Panc1 (cell line): ENCODE data around the gene PTGDS. TPM values are rescaled to one million over a fixed set of nuclear protein-coding genes. Genes with fewer than 3 reads are reported as not detected.

Experiments
- ATAC-seq: fragments of 200-7000 bp; cut with Tn5 transposase; 2 replicates; pipeline ENCODE4 v1.9.1; 2020; ENCODE audit warnings: mild to moderate bottlenecking, moderate library complexity
- BruUV-seq: library from RNA; stranded (reverse); fragments of 400-500 nt; replicated peaks from 2 replicates; lab custom pipeline; 2021; lab: Mats Ljungman, UMichigan
- CTCF ChIA-PET: fragments of 300-600 bp; sonication (Branson Sonifier 250); formaldehyde crosslinking; loops from one replicate; lab custom pipeline; 2022; ENCODE audit warnings: antibody characterized with exemption; lab: Charles Lee
- POLR2A ChIA-PET: fragments of 300-600 bp; sonication (Branson Sonifier 250); formaldehyde crosslinking; loops from one replicate; lab custom pipeline; 2022; ENCODE audit warnings: antibody characterized with exemption; lab: Charles Lee
- DNase-seq: peaks from one replicate; pipeline ENCODE4 v3.0.0-alpha.2; 2010; ENCODE audit warnings: low read depth, low spot score
- H3K27ac ChIP-seq: 2 replicates; pipeline ENCODE4 v1.5.1; 2011; ENCODE audit warnings: mild to moderate bottlenecking, low read length, inconsistent platforms
- H3K27me3 ChIP-seq: fragments of 200-500 bp; sonication (Bioruptor generic); 2 replicates; pipeline ENCODE4 v1.6.0; 2014; ENCODE audit warnings: low read length, inconsistent platforms; ENCODE audit not compliant: control insufficient read depth, insufficient read depth
- H3K36me3 ChIP-seq: fragments of 200-500 bp; sonication (Bioruptor generic); 2 replicates; pipeline ENCODE4 v1.5.1; 2014; ENCODE audit warnings: inconsistent platforms, mild to moderate bottlenecking, low read length, moderate library complexity; ENCODE audit not compliant: control insufficient read depth, insufficient read depth
- H3K4me1 ChIP-seq: 2 replicates; pipeline ENCODE4 v1.5.1; 2011; ENCODE audit warnings: inconsistent platforms, mild to moderate bottlenecking, low read length, moderate library complexity; ENCODE audit not compliant: control insufficient read depth, insufficient read depth
- H3K4me3 ChIP-seq, 2 experiments: 2 replicates each; pipeline ENCODE4 v1.5.1; 2011 to 2012; ENCODE audit warnings: low read depth in 2 of 2, low read length in 2 of 2, mild to moderate bottlenecking in 2 of 2, inconsistent platforms in 1 of 2, moderate library complexity in 1 of 2
- H3K9me3 ChIP-seq: fragments of 200-500 bp; sonication (Bioruptor generic); 2 replicates; pipeline ENCODE4 v1.5.1; 2014; ENCODE audit warnings: low read depth, mild to moderate bottlenecking, inconsistent platforms, low read length, moderate library complexity; ENCODE audit not compliant: control insufficient read depth, insufficient read depth
- CTCF ChIP-seq: fragments of 450-650 bp; IDR thresholded peaks from 2 replicates; pipeline ENCODE4 v1.5.1; 2017; ENCODE audit warnings: mild to moderate bottlenecking
- POLR2AphosphoS5 ChIP-seq: IDR thresholded peaks from 2 replicates; pipeline ENCODE4 v1.6.1; 2012; ENCODE audit warnings: mild to moderate bottlenecking, low read depth, low read length, moderate library complexity
- SIN3A ChIP-seq: IDR thresholded peaks from 2 replicates; pipeline ENCODE4 v1.6.1; 2012; ENCODE audit warnings: low read depth, mild to moderate bottlenecking, low read length, moderate library complexity, borderline replicate concordance; ENCODE audit not compliant: insufficient read depth
- TCF7L2 ChIP-seq: IDR thresholded peaks from 2 replicates; pipeline ENCODE4 v1.6.1; 2011; ENCODE audit warnings: mild to moderate bottlenecking, low read depth, low read length, inconsistent platforms
- in situ Hi-C: cut with HindIII; loops from 2 replicates; pipeline ENCODE4 v1.10.0; 2016; ENCODE audit warnings: low sequenced_read_pairs, low pct_unique_long_range_greater_than_20kb
- intact Hi-C: fragments of 100-400 bp; cut with micrococcal nuclease; formaldehyde crosslinking; loops from one replicate; pipeline ENCODE4 v1.10.0; 2022; ENCODE audit not compliant: unreplicated experiment
- total RNA-seq: library from RNA; stranded (reverse); gene quantifications from one replicate; pipeline ENCODE4 v1.2.1, GENCODE V29; 2021; ENCODE audit not compliant: unreplicated experiment
- TF ChIP-seq, protein P1 (sequence below), 2 experiments: IDR thresholded peaks; 2 replicates each; pipeline ENCODE4 v1.6.1; 2011 to 2012; ENCODE audit warnings: low read depth in 2 of 2, control low read depth in 1 of 2, low read length in 1 of 2, mild to moderate bottlenecking in 1 of 2, moderate library complexity in 1 of 2; ENCODE audit not compliant: insufficient read depth in 1 of 2

Gene PTGDS
- total RNA-seq, 1 experiment from 2014 or later, result 13.7 TPM

- no peak for ATAC-seq
- no TSS peak for BruUV-seq
- TF ChIP-seq POLR2AphosphoS5 (no peak), CTCF (no peak), SIN3A (no peak), TCF7L2 (no peak)
- TF ChIP-seq, protein P1, sequence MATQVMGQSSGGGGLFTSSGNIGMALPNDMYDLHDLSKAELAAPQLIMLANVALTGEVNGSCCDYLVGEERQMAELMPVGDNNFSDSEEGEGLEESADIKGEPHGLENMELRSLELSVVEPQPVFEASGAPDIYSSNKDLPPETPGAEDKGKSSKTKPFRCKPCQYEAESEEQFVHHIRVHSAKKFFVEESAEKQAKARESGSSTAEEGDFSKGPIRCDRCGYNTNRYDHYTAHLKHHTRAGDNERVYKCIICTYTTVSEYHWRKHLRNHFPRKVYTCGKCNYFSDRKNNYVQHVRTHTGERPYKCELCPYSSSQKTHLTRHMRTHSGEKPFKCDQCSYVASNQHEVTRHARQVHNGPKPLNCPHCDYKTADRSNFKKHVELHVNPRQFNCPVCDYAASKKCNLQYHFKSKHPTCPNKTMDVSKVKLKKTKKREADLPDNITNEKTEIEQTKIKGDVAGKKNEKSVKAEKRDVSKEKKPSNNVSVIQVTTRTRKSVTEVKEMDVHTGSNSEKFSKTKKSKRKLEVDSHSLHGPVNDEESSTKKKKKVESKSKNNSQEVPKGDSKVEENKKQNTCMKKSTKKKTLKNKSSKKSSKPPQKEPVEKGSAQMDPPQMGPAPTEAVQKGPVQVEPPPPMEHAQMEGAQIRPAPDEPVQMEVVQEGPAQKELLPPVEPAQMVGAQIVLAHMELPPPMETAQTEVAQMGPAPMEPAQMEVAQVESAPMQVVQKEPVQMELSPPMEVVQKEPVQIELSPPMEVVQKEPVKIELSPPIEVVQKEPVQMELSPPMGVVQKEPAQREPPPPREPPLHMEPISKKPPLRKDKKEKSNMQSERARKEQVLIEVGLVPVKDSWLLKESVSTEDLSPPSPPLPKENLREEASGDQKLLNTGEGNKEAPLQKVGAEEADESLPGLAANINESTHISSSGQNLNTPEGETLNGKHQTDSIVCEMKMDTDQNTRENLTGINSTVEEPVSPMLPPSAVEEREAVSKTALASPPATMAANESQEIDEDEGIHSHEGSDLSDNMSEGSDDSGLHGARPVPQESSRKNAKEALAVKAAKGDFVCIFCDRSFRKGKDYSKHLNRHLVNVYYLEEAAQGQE (IDR thresholded peaks at IDR 0.05; ENCODE audit: insufficient read depth in 1 of 2, low read depth in 2 of 2, low read length in 1 of 2), result no peak
- ChIA-PET POLR2A (no interaction called here), CTCF (interaction anchor here (0.5 to 0.6 kb wide), 2 partner anchors 54 to 128 kb away, joined by 3 read pairs; partner anchors contain the start of gene MAMDC4)
- intact Hi-C loops, result no loop called here
- H3K9me3 ChIP-seq, result no peaks in the 10 kb centered on the region
- in situ Hi-C loops, result no loop called here
- no peak for DNase-seq
- no peaks in the 10 kb centered on the region for H3K4me1 ChIP-seq
- H3K27ac ChIP-seq, result no peak overlapping the region
- H3K4me3 ChIP-seq, result no peak overlapping the region
- no peaks in the 10 kb centered on the region for H3K36me3 ChIP-seq
- H3K27me3 ChIP-seq, result no peaks in the 10 kb centered on the region
These were observed 3.6 kb downstream of the PTGDS start for GRCh38 chr9:136980669-136981478.

- ATAC-seq, result no peak
- H3K27me3 ChIP-seq, result no peaks in the 10 kb centered on the region
- no peak overlapping the region for H3K27ac ChIP-seq
- H3K4me1 ChIP-seq, result no peaks in the 10 kb centered on the region
- TF ChIP-seq, protein P1 (IDR thresholded peaks at IDR 0.05; ENCODE audit: insufficient read depth in 1 of 2, low read depth in 2 of 2, low read length in 1 of 2), result no peak
- TF ChIP-seq POLR2AphosphoS5, result no peak
- no peak for TF ChIP-seq TCF7L2
- TF ChIP-seq SIN3A, result no peak
- no peak for TF ChIP-seq CTCF
- in situ Hi-C loops, result no loop called here
- no peaks in the 10 kb centered on the region for H3K9me3 ChIP-seq
- H3K4me3 ChIP-seq, result no peak overlapping the region
- no peak for DNase-seq
- POLR2A ChIA-PET, result interaction anchor here (0.6 kb wide), 1 partner anchor 240 kb away, joined by 12 read pairs; no protein-coding TSS in a partner anchor
- intact Hi-C loops, result no loop called here
- H3K36me3 ChIP-seq, result no peaks in the 10 kb centered on the region
- CTCF ChIA-PET, result interaction anchor here (0.5 to 0.7 kb wide), 3 partner anchors 53 to 129 kb away, joined by 3 to 5 read pairs (median 3); partner anchors contain the start of genes MAMDC4 and MAN1B1
- BruUV-seq, result no TSS peak
These were observed 4.4 kb downstream of the PTGDS start for GRCh38 chr9:136981588-136982231.
